SK-N-SH treated with all-trans-retinoic acid at 6 μM for 48 hours (cell line): ENCODE results near the gene ESR2.

ENCODE experiments used
- ARNTL ChIP-seq: fragments of 450-650 bp; formaldehyde crosslinking; IDR thresholded peaks from 2 replicates; pipeline ENCODE4 v1.5.0; 2020; ENCODE audit warnings: low read depth, mild to moderate bottlenecking, moderate library complexity, borderline replicate concordance
- RARB ChIP-seq: fragments of 250-450 bp; sonication (Bioruptor Pico); IDR thresholded peaks from 2 replicates; pipeline ENCODE4 v1.8.0; 2021; ENCODE audit warnings: mild to moderate bottlenecking, moderate library complexity
- SNAI2 ChIP-seq: fragments of 250-450 bp; sonication (Bioruptor Pico); IDR thresholded peaks from 2 replicates; pipeline ENCODE4 v1.5.0; 2020; ENCODE audit warnings: mild to moderate bottlenecking, moderate library complexity
- TOX ChIP-seq: fragments of 250-450 bp; sonication (Bioruptor Pico); IDR thresholded peaks from 2 replicates; pipeline ENCODE4 v1.8.0; 2021; ENCODE audit warnings: mild to moderate bottlenecking, moderate library complexity, borderline replicate concordance
- ZC3H10 ChIP-seq: fragments of 250-450 bp; sonication (Bioruptor Pico); IDR thresholded peaks from 2 replicates; pipeline ENCODE4 v1.5.1; 2021; ENCODE audit warnings: mild to moderate bottlenecking, moderate library complexity

- TF ChIP-seq RARB = no peak
- no peak for TF ChIP-seq ARNTL (CRISPR knock-in tag)
- TF ChIP-seq ZC3H10 (CRISPR knock-in tag) = no peak
- TF ChIP-seq TOX (CRISPR knock-in tag) = no peak
- no peak for TF ChIP-seq SNAI2 (CRISPR knock-in tag)
These were observed 672 bp upstream of the ESR2 start for GRCh38 chr14:64294672-64295413.
